Renal cortical epithelial cell (primary cell): ENCODE results near the gene MBOAT7. TPM values are rescaled to one million over a fixed set of nuclear protein-coding genes. Genes with fewer than 3 reads are reported as not detected.
"Not testable (repeated sequence)": the region's sequence is repeated elsewhere in the genome, so short reads cannot be mapped to it uniquely, and the experiment has no call there.

Experiments
- DNase-seq: peaks from one replicate; pipeline ENCODE4 v3.0.0-alpha.2; 2011; ENCODE audit warnings: low read depth
- total RNA-seq: library from RNA; depleted of rRNA; stranded (reverse); fragments of >200 nt; gene quantifications from 2 replicates; pipeline ENCODE4 v1.2.3, GENCODE V29; 2014

The MBOAT7 gene
- total RNA-seq, 1 donor from 2014 or later: 132 TPM

GRCh38 chr19:54189735-54190502 lies 539 bp upstream of the MBOAT7 start:
- DNase-seq: peak; percentile 100

- no peak for DNase-seq
These were observed 1.0 kb downstream of the MBOAT7 start for GRCh38 chr19:54188215-54188871.

GRCh38 chr19:54186934-54187381 lies 2.4 kb downstream of the MBOAT7 start:
- no peak for DNase-seq

- DNase-seq: no peak
These were observed 3.0 kb downstream of the MBOAT7 start for GRCh38 chr19:54186351-54186750.

GRCh38 chr19:54183431-54183830 lies 5.9 kb downstream of the MBOAT7 start:
- no peak for DNase-seq

GRCh38 chr19:54181894-54182293 lies 7.5 kb downstream of the MBOAT7 start:
- not testable (repeated sequence) for DNase-seq

- DNase-seq: no peak
These were observed 8.7 kb downstream of the MBOAT7 start for GRCh38 chr19:54180691-54181091.

GRCh38 chr19:54179921-54180461 lies 9.4 kb downstream of the MBOAT7 start:
- peak; percentile 76 for DNase-seq

- no peak for DNase-seq
These were observed 10.0 kb downstream of the MBOAT7 start for GRCh38 chr19:54179262-54179852.

- DNase-seq: no peak
These were observed 10.7 kb downstream of the MBOAT7 start for GRCh38 chr19:54178581-54179261.

- no peak for DNase-seq
These were observed 15.2 kb downstream of the MBOAT7 start for GRCh38 chr19:54173951-54174834.

- no peak for DNase-seq
These were observed 16.1 kb downstream of the MBOAT7 start for GRCh38 chr19:54173359-54173699.

- no peak for DNase-seq
These were observed 16.7 kb downstream of the MBOAT7 start, which contains the start of gene TMC4 for GRCh38 chr19:54172471-54173358. Gene TMC4, minus strand, starts transcription at chr19:54173160. Its CDS starts 43 bp downstream, at chr19:54173117.

- DNase-seq: not testable (repeated sequence)
These were observed 17.5 kb downstream of the MBOAT7 start for GRCh38 chr19:54171736-54172431.

GRCh38 chr19:54169149-54169740 lies 20.1 kb downstream of the MBOAT7 start:
- DNase-seq: no peak

- peak; percentile 51 for DNase-seq
These were observed 21.0 kb downstream of the MBOAT7 start for GRCh38 chr19:54168174-54168917.

GRCh38 chr19:54165222-54165621 lies 24.2 kb downstream of the MBOAT7 start:
- DNase-seq: no peak
